ENCODE measurements around the gene MYO1E.
"Not testable (repeated sequence)": the region's sequence is repeated elsewhere in the genome, so short reads cannot be mapped to it uniquely, and the experiment has no call there.

The MYO1E gene

DNA sequence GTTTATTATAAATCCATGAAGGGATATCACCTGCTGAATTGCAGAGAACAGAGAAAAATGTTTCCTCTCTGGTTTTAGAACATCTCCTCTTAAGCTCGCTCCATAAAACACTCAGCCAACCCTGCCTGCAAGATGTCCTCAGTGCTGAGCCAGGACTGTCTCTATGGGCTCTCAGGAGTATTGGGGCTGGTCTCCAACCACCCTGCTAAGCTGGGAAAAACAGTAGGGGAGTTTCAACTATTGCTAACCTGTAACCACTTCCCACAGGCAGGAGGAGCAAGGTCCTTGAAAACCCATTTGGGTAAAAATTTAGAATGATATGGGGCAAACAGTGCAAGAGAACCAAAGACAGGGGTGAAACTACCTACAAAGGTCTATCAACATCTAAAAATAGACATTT lies 34.3 kb downstream of the MYO1E start:
- no peak overlapping the region for H3K9ac ChIP-seq (ENCODE audit: low read depth in 1 of 2, low read length in 2 of 2)
- H3K9me3 ChIP-seq (ENCODE audit: control insufficient read depth in 1 of 2, low read length in 2 of 2) = no peaks in the 10 kb centered on the region
- no peaks in the 10 kb centered on the region for H3K4me1 ChIP-seq (ENCODE audit: control insufficient read depth in 1 of 2, insufficient read depth in 2 of 2, low read length in 2 of 2)
- no peak overlapping the region for H3K27ac ChIP-seq (ENCODE audit: low read depth, low read length)
- no peaks in the 10 kb centered on the region for H3K36me3 ChIP-seq (ENCODE audit: control insufficient read depth in 1 of 2, insufficient read depth in 2 of 2, low read length in 2 of 2)
- H3K4me3 ChIP-seq (ENCODE audit: low read depth in 1 of 2, low read length in 2 of 2) = no peak overlapping the region
- H3K27me3 ChIP-seq (ENCODE audit: control insufficient read depth in 1 of 2, insufficient read depth in 2 of 2, low read length in 2 of 2) = no peaks in the 10 kb centered on the region

DNA sequence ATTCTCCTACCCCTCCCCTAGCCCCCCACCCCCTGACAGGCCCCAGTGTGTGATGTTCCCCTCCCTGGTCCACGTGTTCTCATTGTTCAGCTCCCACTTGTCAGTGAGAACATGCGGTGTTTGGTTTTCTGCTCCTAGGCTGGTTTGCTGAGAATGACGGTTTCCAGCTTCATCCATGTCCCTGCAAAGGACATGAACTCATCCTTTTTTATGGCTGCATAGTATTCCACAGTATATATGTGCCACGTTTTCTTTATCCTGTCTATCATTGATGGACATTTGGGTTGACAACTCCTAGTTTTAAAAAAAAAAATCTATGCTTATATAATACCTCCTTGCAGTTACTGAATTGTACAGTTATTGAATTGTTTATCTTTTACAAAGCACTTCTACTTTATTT lies 35.9 kb downstream of the MYO1E start:
- not testable (repeated sequence) for H3K4me3 ChIP-seq (ENCODE audit: low read depth in 1 of 2, low read length in 2 of 2); H3K9me3 ChIP-seq (ENCODE audit: control insufficient read depth in 1 of 2, low read length in 2 of 2); H3K27me3 ChIP-seq (ENCODE audit: control insufficient read depth in 1 of 2, insufficient read depth in 2 of 2, low read length in 2 of 2); H3K9ac ChIP-seq (ENCODE audit: low read depth in 1 of 2, low read length in 2 of 2); H3K27ac ChIP-seq (ENCODE audit: low read depth, low read length); H3K4me1 ChIP-seq (ENCODE audit: control insufficient read depth in 1 of 2, insufficient read depth in 2 of 2, low read length in 2 of 2); H3K36me3 ChIP-seq (ENCODE audit: control insufficient read depth in 1 of 2, insufficient read depth in 2 of 2, low read length in 2 of 2)

DNA sequence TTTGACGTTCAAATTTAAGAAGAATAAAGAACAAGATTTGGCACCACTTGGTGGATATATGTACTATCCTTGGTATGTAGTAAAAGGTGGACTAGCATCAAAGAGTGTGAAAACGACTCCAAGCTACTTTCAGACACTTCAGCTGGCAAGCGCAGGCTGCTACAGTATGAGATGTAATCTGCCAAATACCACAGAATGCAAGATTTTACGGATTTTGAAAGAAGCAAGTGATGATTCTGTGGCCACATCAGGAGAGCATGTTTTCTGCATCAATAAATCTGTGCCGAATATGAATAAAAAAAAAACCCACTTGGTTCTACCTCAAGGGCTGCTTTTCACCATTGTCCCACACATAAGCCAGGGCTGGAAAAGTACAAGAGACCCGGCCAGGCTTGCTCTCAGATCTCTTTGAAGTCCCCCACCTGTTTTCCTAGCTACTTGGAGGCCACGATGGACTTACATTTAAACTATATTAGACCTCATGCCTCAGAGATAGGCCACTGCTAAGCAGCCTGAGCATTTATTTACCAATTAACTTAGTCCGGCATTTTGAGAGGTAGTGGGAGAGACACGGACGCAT lies 37.4 kb downstream of the MYO1E start:
- H3K9ac ChIP-seq (ENCODE audit: low read depth in 1 of 2, low read length in 2 of 2) = no peak overlapping the region
- no peak overlapping the region for H3K4me3 ChIP-seq (ENCODE audit: low read depth in 1 of 2, low read length in 2 of 2)
- no peaks in the 10 kb centered on the region for H3K36me3 ChIP-seq (ENCODE audit: control insufficient read depth in 1 of 2, insufficient read depth in 2 of 2, low read length in 2 of 2)
- no peaks in the 10 kb centered on the region for H3K27me3 ChIP-seq (ENCODE audit: control insufficient read depth in 1 of 2, insufficient read depth in 2 of 2, low read length in 2 of 2)
- H3K4me1 ChIP-seq (ENCODE audit: control insufficient read depth in 1 of 2, insufficient read depth in 2 of 2, low read length in 2 of 2) = peaks cover 20% of the 10 kb centered on the region in 2 donors
- H3K9me3 ChIP-seq (ENCODE audit: control insufficient read depth in 1 of 2, low read length in 2 of 2) = no peaks in the 10 kb centered on the region
- no peak overlapping the region for H3K27ac ChIP-seq (ENCODE audit: low read depth, low read length)

DNA sequence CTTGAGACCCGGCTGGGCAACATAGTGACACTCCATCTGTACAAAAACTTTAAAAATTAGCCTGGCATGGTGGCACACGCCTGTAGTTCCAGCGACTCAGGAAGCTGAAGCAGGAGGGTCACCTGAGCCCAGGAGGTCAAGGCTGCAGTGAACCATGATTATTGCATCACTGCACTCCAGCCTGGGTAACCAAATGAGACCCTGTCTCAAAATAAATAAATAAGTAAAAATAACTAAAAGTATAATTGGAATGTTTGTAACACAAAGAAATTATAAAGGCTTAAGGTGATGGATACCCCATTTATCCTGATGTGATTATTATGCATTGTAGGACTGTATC lies 38.6 kb downstream of the MYO1E start:
- Histone ChIP-seq H3K4me1 (ENCODE audit: control insufficient read depth in 1 of 2, insufficient read depth in 2 of 2, low read length in 2 of 2) (peaks cover 31 to 32% of the 10 kb centered on the region in 2 donors), H3K36me3 (ENCODE audit: control insufficient read depth in 1 of 2, insufficient read depth in 2 of 2, low read length in 2 of 2) (no peaks in the 10 kb centered on the region), H3K27ac (ENCODE audit: low read depth, low read length) (no peak overlapping the region), H3K27me3 (ENCODE audit: control insufficient read depth in 1 of 2, insufficient read depth in 2 of 2, low read length in 2 of 2) (no peaks in the 10 kb centered on the region), H3K9me3 (ENCODE audit: control insufficient read depth in 1 of 2, low read length in 2 of 2) (no peaks in the 10 kb centered on the region), H3K4me3 (ENCODE audit: low read depth in 1 of 2, low read length in 2 of 2) (no peak overlapping the region), H3K9ac (ENCODE audit: low read depth in 1 of 2, low read length in 2 of 2) (no peak overlapping the region)

DNA sequence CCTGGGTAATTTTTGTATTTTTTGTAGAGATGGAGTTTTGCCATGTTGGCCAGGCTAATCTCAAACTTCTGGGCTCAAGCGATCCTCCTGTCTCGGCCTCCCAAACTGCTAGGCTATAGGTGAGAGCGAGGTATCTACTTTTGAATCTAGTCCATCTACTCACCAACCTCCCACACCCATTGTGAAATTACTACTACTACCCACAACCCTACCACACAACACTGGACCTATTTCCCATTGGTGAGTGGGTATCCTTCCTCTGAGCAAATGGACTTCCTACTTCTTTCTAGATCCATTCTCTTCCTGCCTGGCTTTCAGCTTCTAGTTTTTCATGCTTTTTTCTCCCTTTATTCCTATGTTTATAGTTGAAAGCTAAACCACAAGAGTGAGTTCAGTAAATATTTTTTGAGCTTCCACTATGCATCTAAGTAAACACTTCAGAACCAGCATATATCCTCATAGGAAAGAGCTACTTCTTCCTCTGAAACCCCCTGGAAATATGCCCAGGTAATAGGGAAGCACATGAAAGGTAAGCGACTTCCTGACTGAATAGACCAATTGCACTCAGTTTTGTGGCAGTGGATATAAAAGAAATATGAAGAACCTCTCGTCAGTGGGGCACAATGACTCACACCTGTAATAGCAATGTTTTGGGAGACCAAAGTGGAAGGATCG lies 39.1 kb downstream of the MYO1E start:
- H3K27ac ChIP-seq (ENCODE audit: low read depth, low read length) = no peak overlapping the region
- H3K27me3 ChIP-seq (ENCODE audit: control insufficient read depth in 1 of 2, insufficient read depth in 2 of 2, low read length in 2 of 2) = no peaks in the 10 kb centered on the region
- no peak overlapping the region for H3K4me3 ChIP-seq (ENCODE audit: low read depth in 1 of 2, low read length in 2 of 2)
- no peaks in the 10 kb centered on the region for H3K36me3 ChIP-seq (ENCODE audit: control insufficient read depth in 1 of 2, insufficient read depth in 2 of 2, low read length in 2 of 2)
- H3K4me1 ChIP-seq (ENCODE audit: control insufficient read depth in 1 of 2, insufficient read depth in 2 of 2, low read length in 2 of 2) = peaks cover 31 to 37% of the 10 kb centered on the region in 2 donors
- no peak overlapping the region for H3K9ac ChIP-seq (ENCODE audit: low read depth in 1 of 2, low read length in 2 of 2)
- H3K9me3 ChIP-seq (ENCODE audit: control insufficient read depth in 1 of 2, low read length in 2 of 2) = no peaks in the 10 kb centered on the region

DNA sequence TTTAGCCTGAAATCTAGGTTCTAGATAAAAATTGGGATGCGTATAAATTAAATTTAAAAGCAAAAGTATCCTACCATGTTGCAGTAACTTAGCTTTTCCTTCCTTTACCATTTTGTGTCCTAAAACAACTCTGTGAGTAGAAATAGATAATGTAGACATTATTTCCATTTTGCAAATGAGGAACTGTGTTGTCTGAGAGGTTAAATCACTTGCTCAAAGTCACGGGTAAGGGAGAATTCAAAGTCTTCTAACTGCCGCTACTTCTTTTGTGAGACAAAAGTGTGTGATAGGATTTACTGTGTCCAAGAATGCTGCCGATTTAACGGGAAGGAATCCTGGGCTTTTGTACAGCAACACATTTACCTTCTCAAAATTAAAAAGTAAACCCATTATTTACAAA lies 40.7 kb downstream of the MYO1E start:
- H3K9me3 ChIP-seq (ENCODE audit: control insufficient read depth in 1 of 2, low read length in 2 of 2) = no peaks in the 10 kb centered on the region
- H3K4me3 ChIP-seq (ENCODE audit: low read depth in 1 of 2, low read length in 2 of 2) = no peak overlapping the region
- no peaks in the 10 kb centered on the region for H3K36me3 ChIP-seq (ENCODE audit: control insufficient read depth in 1 of 2, insufficient read depth in 2 of 2, low read length in 2 of 2)
- peaks cover 31 to 37% of the 10 kb centered on the region in 2 donors for H3K4me1 ChIP-seq (ENCODE audit: control insufficient read depth in 1 of 2, insufficient read depth in 2 of 2, low read length in 2 of 2)
- H3K9ac ChIP-seq (ENCODE audit: low read depth in 1 of 2, low read length in 2 of 2) = no peak overlapping the region
- no peaks in the 10 kb centered on the region for H3K27me3 ChIP-seq (ENCODE audit: control insufficient read depth in 1 of 2, insufficient read depth in 2 of 2, low read length in 2 of 2)
- no peak overlapping the region for H3K27ac ChIP-seq (ENCODE audit: low read depth, low read length)

DNA sequence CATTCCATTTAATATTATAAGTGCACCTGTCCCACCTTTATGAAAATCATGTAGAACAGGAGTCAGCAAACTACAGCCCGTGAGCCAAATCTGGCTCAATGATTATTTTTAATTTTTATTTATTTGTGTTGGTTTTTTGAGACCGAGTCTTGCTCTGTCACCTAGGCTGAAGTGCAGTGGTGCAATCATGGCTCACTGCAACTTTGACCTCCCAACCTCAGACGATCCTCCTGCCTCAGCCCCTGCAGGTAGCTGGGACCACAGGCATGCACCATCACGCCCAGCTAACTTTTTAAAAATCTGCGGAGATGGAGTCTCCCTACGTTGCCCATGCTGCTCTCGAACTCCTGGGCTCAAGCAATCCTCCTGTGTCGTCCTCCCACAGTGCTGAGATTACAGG lies 42.0 kb downstream of the MYO1E start:
- Histone ChIP-seq H3K27me3 (ENCODE audit: control insufficient read depth in 1 of 2, insufficient read depth in 2 of 2, low read length in 2 of 2) (no peaks in the 10 kb centered on the region), H3K27ac (ENCODE audit: low read depth, low read length) (no peak overlapping the region), H3K4me3 (ENCODE audit: low read depth in 1 of 2, low read length in 2 of 2) (no peak overlapping the region), H3K9me3 (ENCODE audit: control insufficient read depth in 1 of 2, low read length in 2 of 2) (no peaks in the 10 kb centered on the region), H3K36me3 (ENCODE audit: control insufficient read depth in 1 of 2, insufficient read depth in 2 of 2, low read length in 2 of 2) (no peaks in the 10 kb centered on the region), H3K4me1 (ENCODE audit: control insufficient read depth in 1 of 2, insufficient read depth in 2 of 2, low read length in 2 of 2) (peaks cover 31 to 37% of the 10 kb centered on the region in 2 donors), H3K9ac (ENCODE audit: low read depth in 1 of 2, low read length in 2 of 2) (no peak overlapping the region)

DNA sequence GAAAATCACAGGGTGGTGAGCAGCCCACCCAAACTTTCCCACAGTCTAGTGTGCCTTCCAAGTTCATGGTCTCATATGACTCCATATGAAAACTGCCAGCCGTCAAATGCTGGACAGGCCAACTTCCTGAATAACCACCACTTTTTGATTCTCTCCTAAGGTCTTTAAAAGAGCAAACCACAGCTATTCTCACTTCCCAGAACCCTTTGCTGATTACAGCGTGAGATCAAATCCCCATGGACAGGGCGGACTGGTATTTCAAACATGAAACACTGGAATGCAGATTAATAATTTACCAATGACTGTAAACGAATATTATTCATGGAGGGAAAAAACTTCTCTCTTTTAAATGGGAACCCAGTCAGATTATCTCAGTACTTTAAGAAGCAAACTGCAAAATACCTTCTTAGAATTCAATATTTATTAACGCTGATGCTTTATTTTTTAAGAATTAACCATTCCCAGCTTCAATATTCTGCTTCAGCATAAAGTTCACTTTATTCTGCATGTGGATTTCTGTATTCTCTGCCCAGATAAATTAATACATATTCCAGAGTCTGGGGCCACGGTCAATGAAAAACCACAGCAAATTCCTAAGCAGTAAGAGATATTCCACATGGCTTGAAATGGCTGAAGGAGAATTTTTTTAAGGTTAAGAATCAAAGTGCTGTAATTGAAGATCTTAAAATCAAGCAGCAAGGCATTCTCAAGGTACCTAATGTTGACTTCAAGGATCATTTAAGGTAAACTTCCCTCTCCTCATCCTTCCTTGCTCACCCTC lies 42.9 kb downstream of the MYO1E start:
- no peaks in the 10 kb centered on the region for H3K36me3 ChIP-seq (ENCODE audit: control insufficient read depth in 1 of 2, insufficient read depth in 2 of 2, low read length in 2 of 2)
- H3K27ac ChIP-seq (ENCODE audit: low read depth, low read length) = no peak overlapping the region
- H3K4me3 ChIP-seq (ENCODE audit: low read depth in 1 of 2, low read length in 2 of 2) = no peak overlapping the region
- no peaks in the 10 kb centered on the region for H3K27me3 ChIP-seq (ENCODE audit: control insufficient read depth in 1 of 2, insufficient read depth in 2 of 2, low read length in 2 of 2)
- peaks cover 31 to 37% of the 10 kb centered on the region in 2 donors for H3K4me1 ChIP-seq (ENCODE audit: control insufficient read depth in 1 of 2, insufficient read depth in 2 of 2, low read length in 2 of 2)
- no peaks in the 10 kb centered on the region for H3K9me3 ChIP-seq (ENCODE audit: control insufficient read depth in 1 of 2, low read length in 2 of 2)
- no peak overlapping the region for H3K9ac ChIP-seq (ENCODE audit: low read depth in 1 of 2, low read length in 2 of 2)

DNA sequence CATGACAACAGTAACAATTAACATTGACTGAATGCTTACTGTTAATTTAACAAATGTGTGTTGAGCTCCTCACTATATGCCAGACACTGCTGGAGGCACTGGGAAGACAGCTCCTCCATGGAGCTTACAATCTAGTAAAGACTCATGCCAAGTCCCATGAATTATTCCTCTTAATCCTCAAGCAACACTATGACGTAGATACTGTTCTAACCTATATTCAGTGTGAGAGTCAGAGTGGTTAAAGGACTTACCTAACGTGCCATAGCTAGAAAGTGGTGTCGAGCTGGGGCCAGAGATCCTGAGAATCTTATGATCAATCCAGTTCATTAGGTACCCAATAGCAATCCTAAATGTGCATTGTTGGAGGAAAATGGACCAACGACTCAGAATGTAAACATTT lies 43.6 kb downstream of the MYO1E start:
- Histone ChIP-seq H3K27me3 (ENCODE audit: control insufficient read depth in 1 of 2, insufficient read depth in 2 of 2, low read length in 2 of 2) (no peaks in the 10 kb centered on the region), H3K27ac (ENCODE audit: low read depth, low read length) (no peak overlapping the region), H3K4me1 (ENCODE audit: control insufficient read depth in 1 of 2, insufficient read depth in 2 of 2, low read length in 2 of 2) (peaks cover 31 to 37% of the 10 kb centered on the region in 2 donors), H3K36me3 (ENCODE audit: control insufficient read depth in 1 of 2, insufficient read depth in 2 of 2, low read length in 2 of 2) (no peaks in the 10 kb centered on the region), H3K4me3 (ENCODE audit: low read depth in 1 of 2, low read length in 2 of 2) (no peak overlapping the region), H3K9ac (ENCODE audit: low read depth in 1 of 2, low read length in 2 of 2) (no peak overlapping the region), H3K9me3 (ENCODE audit: control insufficient read depth in 1 of 2, low read length in 2 of 2) (no peaks in the 10 kb centered on the region)

DNA sequence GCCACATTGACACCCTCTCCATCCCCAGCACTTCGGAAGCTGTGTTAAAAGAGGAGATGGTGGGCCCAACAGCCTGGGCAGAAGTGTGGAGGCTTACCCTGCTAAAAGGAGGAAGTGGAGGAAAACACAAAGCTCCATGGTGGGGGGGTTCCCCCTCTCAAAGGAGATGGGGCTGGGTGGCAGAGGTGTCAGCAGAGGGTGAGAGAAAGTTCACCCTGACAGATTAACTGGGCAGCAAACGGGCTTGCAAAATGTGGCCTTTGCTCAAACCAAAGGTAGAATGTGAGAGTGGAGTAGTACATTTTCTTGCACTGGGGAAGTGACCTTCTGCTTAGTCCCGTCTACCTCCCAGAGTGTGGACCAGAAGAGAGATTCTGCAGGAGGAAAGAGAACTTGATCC lies 44.7 kb downstream of the MYO1E start:
- H3K27ac ChIP-seq (ENCODE audit: low read depth, low read length) = no peak overlapping the region
- H3K9ac ChIP-seq (ENCODE audit: low read depth in 1 of 2, low read length in 2 of 2) = no peak overlapping the region
- no peaks in the 10 kb centered on the region for H3K36me3 ChIP-seq (ENCODE audit: control insufficient read depth in 1 of 2, insufficient read depth in 2 of 2, low read length in 2 of 2)
- no peaks in the 10 kb centered on the region for H3K27me3 ChIP-seq (ENCODE audit: control insufficient read depth in 1 of 2, insufficient read depth in 2 of 2, low read length in 2 of 2)
- H3K9me3 ChIP-seq (ENCODE audit: control insufficient read depth in 1 of 2, low read length in 2 of 2) = no peaks in the 10 kb centered on the region
- H3K4me1 ChIP-seq (ENCODE audit: control insufficient read depth in 1 of 2, insufficient read depth in 2 of 2, low read length in 2 of 2) = peaks cover 31 to 37% of the 10 kb centered on the region in 2 donors
- no peak overlapping the region for H3K4me3 ChIP-seq (ENCODE audit: low read depth in 1 of 2, low read length in 2 of 2)

Measured in duodenal mucosa (tissue), 2 donors.